H9 (cell line): Measurements from ENCODE around the gene ZBTB33. TPM values are rescaled to one million over a fixed set of nuclear protein-coding genes. Genes with fewer than 3 reads are reported as not detected.

Experiments used
- DNase-seq: peaks from one replicate; pipeline ENCODE4 v3.0.0-alpha.2; 2017
- H2AFZ ChIP-seq: one replicate; pipeline ENCODE4 v1.6.1; 2013; ENCODE audit warnings: mild to moderate bottlenecking, low read length, control low read depth, moderate library complexity
- H2AK5ac ChIP-seq: 2 replicates; pipeline ENCODE4 v1.6.1; 2013; ENCODE audit warnings: low read length, control low read depth, mixed read lengths; ENCODE audit not compliant: insufficient read length
- H2BK120ac ChIP-seq: one replicate; pipeline ENCODE4 v1.6.1; 2013; ENCODE audit warnings: low read depth, mild to moderate bottlenecking, low read length, control low read depth, inconsistent platforms; ENCODE audit not compliant: poor library complexity, severe bottlenecking
- H2BK12ac ChIP-seq: 2 replicates; pipeline ENCODE4 v1.6.1; 2013; ENCODE audit warnings: low read length, control low read depth, mixed read lengths, low read depth; ENCODE audit not compliant: insufficient read length
- H2BK15ac ChIP-seq: 2 replicates; pipeline ENCODE4 v1.6.1; 2013; ENCODE audit warnings: low read depth, low read length, control low read depth
- H2BK20ac ChIP-seq: one replicate; pipeline ENCODE4 v1.6.1; 2013; ENCODE audit warnings: low read depth, mild to moderate bottlenecking, low read length, control low read depth, inconsistent platforms; ENCODE audit not compliant: poor library complexity, severe bottlenecking
- H2BK5ac ChIP-seq: 2 replicates; pipeline ENCODE4 v1.6.1; 2013; ENCODE audit warnings: low read length, control low read depth, mixed read lengths; ENCODE audit not compliant: insufficient read length
- H3K14ac ChIP-seq: 2 replicates; pipeline ENCODE4 v1.6.1; 2013; ENCODE audit warnings: low read length, control low read depth; ENCODE audit not compliant: insufficient read depth
- H3K18ac ChIP-seq: 2 replicates; pipeline ENCODE4 v1.6.1; 2013; ENCODE audit warnings: low read depth, mild to moderate bottlenecking, mixed read lengths, low read length, control low read depth; ENCODE audit not compliant: insufficient read length
- H3K23ac ChIP-seq: 2 replicates; pipeline ENCODE4 v1.6.1; 2013; ENCODE audit warnings: low read length, control low read depth, mixed read lengths, low read depth; ENCODE audit not compliant: insufficient read length
- H3K23me2 ChIP-seq: 2 replicates; pipeline ENCODE4 v1.6.1; 2013; ENCODE audit warnings: low read depth, mild to moderate bottlenecking, mixed read lengths, low read length, control low read depth; ENCODE audit not compliant: insufficient read length, poor library complexity, severe bottlenecking
- H3K27ac ChIP-seq: 2 replicates; pipeline ENCODE4 v1.5.1; 2013; ENCODE audit warnings: low read length, control low read depth, mixed read lengths, low read depth; ENCODE audit not compliant: insufficient read length
- H3K27me3 ChIP-seq: 2 replicates; pipeline ENCODE4 v1.6.1; 2013; ENCODE audit warnings: low read length, control low read depth, inconsistent platforms; ENCODE audit not compliant: insufficient read depth
- H3K4ac ChIP-seq: 2 replicates; pipeline ENCODE4 v1.6.1; 2013; ENCODE audit warnings: low read depth, mild to moderate bottlenecking, control low read depth, inconsistent platforms, low read length, moderate library complexity
- H3K4me1 ChIP-seq: 2 replicates; pipeline ENCODE4 v1.6.1; 2013; ENCODE audit warnings: low read length, control low read depth, inconsistent platforms; ENCODE audit not compliant: insufficient read depth
- H3K4me2 ChIP-seq: 2 replicates; pipeline ENCODE4 v1.6.1; 2013; ENCODE audit warnings: low read length, control low read depth, mixed read lengths; ENCODE audit not compliant: insufficient read length, insufficient read depth
- H3K56ac ChIP-seq: 2 replicates; pipeline ENCODE4 v1.6.1; 2013; ENCODE audit warnings: low read depth, mild to moderate bottlenecking, mixed read lengths, low read length, control low read depth; ENCODE audit not compliant: insufficient read length
- H3K79me1 ChIP-seq: 2 replicates; pipeline ENCODE4 v1.6.1; 2013; ENCODE audit warnings: low read depth, mild to moderate bottlenecking, moderate library complexity, low read length, control low read depth, inconsistent platforms; ENCODE audit not compliant: insufficient read depth, poor library complexity, severe bottlenecking
- H3K79me2 ChIP-seq: 2 replicates; pipeline ENCODE4 v1.6.1; 2013; ENCODE audit warnings: low read length, control low read depth, inconsistent platforms; ENCODE audit not compliant: insufficient read depth
- H3K9ac ChIP-seq: 2 replicates; pipeline ENCODE4 v1.6.1; 2013; ENCODE audit warnings: low read length, control low read depth, mixed read lengths; ENCODE audit not compliant: insufficient read length; ENCODE audit errors: extremely low read depth
- H3K9me3 ChIP-seq: one replicate; pipeline ENCODE4 v1.6.1; 2013; ENCODE audit warnings: low read depth, low read length, inconsistent platforms; ENCODE audit not compliant: control insufficient read depth
- H3T11ph ChIP-seq: one replicate; pipeline ENCODE4 v1.6.1; 2013; ENCODE audit warnings: mild to moderate bottlenecking, low read length, control low read depth, inconsistent platforms
- H4K20me1 ChIP-seq: one replicate; pipeline ENCODE4 v1.6.1; 2013; ENCODE audit not compliant: control insufficient read depth, insufficient read length, insufficient read depth
- H4K5ac ChIP-seq: 2 replicates; pipeline ENCODE4 v1.6.1; 2013; ENCODE audit warnings: low read depth, mild to moderate bottlenecking, mixed read lengths, low read length, control low read depth; ENCODE audit not compliant: insufficient read length
- H4K8ac ChIP-seq: replicated peaks from 2 replicates; pipeline ENCODE4 v1.6.1; 2013; ENCODE audit warnings: low read length, control low read depth, mixed read lengths, low read depth; ENCODE audit not compliant: insufficient read length
- H4K91ac ChIP-seq: 2 replicates; pipeline ENCODE4 v1.6.1; 2013; ENCODE audit warnings: low read depth, mild to moderate bottlenecking, moderate library complexity, mixed read lengths, low read length, control low read depth; ENCODE audit not compliant: insufficient read length
- H3K27ac Mint-ChIP-seq, 3 experiments: 2 replicates in 2 of 3; 3 replicates in 1 of 3; pipeline ENCODE4 v1.8.0; 2020 to 2021; ENCODE audit warnings: mixed read lengths in 3 of 3, mild to moderate bottlenecking in 1 of 3, moderate library complexity in 1 of 3
- H3K27me3 Mint-ChIP-seq: 2 replicates; pipeline ENCODE4 v1.8.0; 2021; ENCODE audit warnings: low read depth, mild to moderate bottlenecking, moderate library complexity, mixed read lengths
- H3K36me3 Mint-ChIP-seq, 3 experiments: 2 replicates in 2 of 3; 3 replicates in 1 of 3; pipeline ENCODE4 v1.8.0; 2020 to 2021; ENCODE audit warnings: low read depth in 3 of 3, mixed read lengths in 3 of 3; ENCODE audit not compliant: insufficient read depth in 1 of 3
- H3K4me1 Mint-ChIP-seq, 2 experiments: 2 replicates each; pipeline ENCODE4 v1.8.0; 2020; ENCODE audit warnings: mixed read lengths in 2 of 2
- H3K4me3 Mint-ChIP-seq, 2 experiments: 2 replicates in 1 of 2; 3 replicates in 1 of 2; pipeline ENCODE4 v1.8.0; 2020 to 2021; ENCODE audit warnings: mild to moderate bottlenecking in 2 of 2, mixed read lengths in 2 of 2, moderate library complexity in 1 of 2
- H3K9me3 Mint-ChIP-seq, 2 experiments: 2 replicates in 1 of 2; 3 replicates in 1 of 2; pipeline ENCODE4 v1.8.0; 2020; ENCODE audit warnings: mild to moderate bottlenecking in 2 of 2, mixed read lengths in 2 of 2, moderate library complexity in 1 of 2
- WGBS: extraction: QIAGEN DNeasy Blood & Tissue Kit; methylation state at CpG from one replicate; pipeline ENCODE4 v1.1.7; 2013; ENCODE audit warnings: missing lambda C conversion rate, low lambda C conversion rate, mixed read lengths; ENCODE audit not compliant: insufficient read length; ENCODE audit errors: extremely low coverage; 5-methylcytosine and 5-hydroxymethylcytosine counted together
- total RNA-seq: library from RNA; stranded (reverse); gene quantifications from 2 replicates; pipeline ENCODE4 v1.2.1, GENCODE V29; 2021
- TF ChIP-seq, protein P1 (sequence below): fragments of 200-600 bp; sonication (generic); conservative IDR thresholded peaks from 3 replicates; pipeline ENCODE4 v1.8.0; 2021; ENCODE audit warnings: antibody characterized with exemption, mild to moderate bottlenecking

ZBTB33 gene
- total RNA-seq, 1 experiment from 2014 or later = 18.7 TPM

DNA sequence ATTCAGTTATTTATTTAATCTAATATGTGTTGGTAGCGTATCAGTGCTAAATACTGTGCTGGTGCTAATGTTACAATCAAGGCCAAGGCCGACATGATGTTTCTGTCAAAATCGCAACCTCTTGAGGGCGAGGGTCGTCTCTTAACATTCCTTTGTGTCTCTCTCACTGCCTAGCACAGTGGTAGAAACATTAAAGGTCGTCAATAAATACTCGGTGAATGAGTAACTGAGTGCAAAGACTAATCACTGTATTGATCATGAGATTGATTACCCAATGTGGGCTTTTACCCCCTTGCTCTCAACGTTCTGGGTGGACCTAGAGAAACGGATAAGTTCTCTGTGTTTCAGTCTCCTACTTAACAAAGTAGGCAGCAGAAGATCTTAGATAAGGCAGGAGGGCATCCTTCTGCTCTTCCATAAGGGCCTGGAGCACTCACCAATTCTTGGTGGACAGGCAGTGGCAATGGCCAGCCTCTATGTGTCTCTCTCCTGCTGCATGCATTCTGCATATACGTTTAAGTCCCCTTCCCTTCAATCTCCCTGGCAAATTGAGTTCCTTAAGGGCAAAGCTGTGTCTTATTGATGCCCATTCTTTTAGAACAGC, 30.5 kb downstream of the ZBTB33 start:
- Histone ChIP-seq H3K9ac (no peak overlapping the region), H3K79me1 (no peaks in the 10 kb centered on the region), H4K8ac (no peak overlapping the region), H3K9me3 (peaks cover 68% of the 10 kb centered on the region), H2AFZ (no peak overlapping the region), H2BK12ac (no peak overlapping the region), H2AK5ac (no peak overlapping the region), H4K91ac (no peak overlapping the region), H3T11ph (no peak overlapping the region), H3K4me2 (no peak overlapping the region), H3K79me2 (no peaks in the 10 kb centered on the region), H4K5ac (no peak overlapping the region), H2BK120ac (no peak overlapping the region), H3K4me1 (peaks cover 8% of the 10 kb centered on the region; the same call in 1 of the 2 replicates), H3K27ac (no peak overlapping the region), H3K56ac (no peak overlapping the region), H2BK15ac (no peak overlapping the region), H3K23me2 (no peaks in the 10 kb centered on the region), H3K18ac (no peak overlapping the region), H4K20me1 (no peaks in the 10 kb centered on the region), H2BK5ac (no peak overlapping the region), H3K27me3 (peaks cover 2% of the 10 kb centered on the region; the same call in 1 of the 2 replicates), H3K14ac (no peak overlapping the region), H3K23ac (no peak overlapping the region), H3K4ac (no peak overlapping the region), H2BK20ac (no peak overlapping the region)
- H3K4me1 Mint-ChIP-seq = peaks cover 0 to 8% of the 10 kb centered on the region in 2 experiments; a peak in 1 of 4 replicates
- no CpG with 5 or more reads among the region's 10 CpGs for WGBS
- H3K27me3 Mint-ChIP-seq = peaks cover 27% of the 10 kb centered on the region
- no peak overlapping the region for H3K27ac Mint-ChIP-seq
- peaks cover 49 to 55% of the 10 kb centered on the region in 2 experiments for H3K9me3 Mint-ChIP-seq
- TF ChIP-seq, protein P1, sequence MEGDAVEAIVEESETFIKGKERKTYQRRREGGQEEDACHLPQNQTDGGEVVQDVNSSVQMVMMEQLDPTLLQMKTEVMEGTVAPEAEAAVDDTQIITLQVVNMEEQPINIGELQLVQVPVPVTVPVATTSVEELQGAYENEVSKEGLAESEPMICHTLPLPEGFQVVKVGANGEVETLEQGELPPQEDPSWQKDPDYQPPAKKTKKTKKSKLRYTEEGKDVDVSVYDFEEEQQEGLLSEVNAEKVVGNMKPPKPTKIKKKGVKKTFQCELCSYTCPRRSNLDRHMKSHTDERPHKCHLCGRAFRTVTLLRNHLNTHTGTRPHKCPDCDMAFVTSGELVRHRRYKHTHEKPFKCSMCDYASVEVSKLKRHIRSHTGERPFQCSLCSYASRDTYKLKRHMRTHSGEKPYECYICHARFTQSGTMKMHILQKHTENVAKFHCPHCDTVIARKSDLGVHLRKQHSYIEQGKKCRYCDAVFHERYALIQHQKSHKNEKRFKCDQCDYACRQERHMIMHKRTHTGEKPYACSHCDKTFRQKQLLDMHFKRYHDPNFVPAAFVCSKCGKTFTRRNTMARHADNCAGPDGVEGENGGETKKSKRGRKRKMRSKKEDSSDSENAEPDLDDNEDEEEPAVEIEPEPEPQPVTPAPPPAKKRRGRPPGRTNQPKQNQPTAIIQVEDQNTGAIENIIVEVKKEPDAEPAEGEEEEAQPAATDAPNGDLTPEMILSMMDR = no peak
- no peak overlapping the region for H3K4me3 Mint-ChIP-seq
- peaks cover 0 to 2% (median 0%) of the 10 kb centered on the region in 3 experiments; a peak in 2 of 7 replicates for H3K36me3 Mint-ChIP-seq
- DNase-seq = no peak
